ENCODE results near the gene DEPDC7. TPM values are rescaled to one million over a fixed set of nuclear protein-coding genes. Genes with fewer than 3 reads are reported as not detected.
A peak's percentile ranks its signal among the peaks of the same experiment; 100 is the strongest.

Gene DEPDC7
- total RNA-seq, 1 donor, result 14.5 TPM

DNA sequence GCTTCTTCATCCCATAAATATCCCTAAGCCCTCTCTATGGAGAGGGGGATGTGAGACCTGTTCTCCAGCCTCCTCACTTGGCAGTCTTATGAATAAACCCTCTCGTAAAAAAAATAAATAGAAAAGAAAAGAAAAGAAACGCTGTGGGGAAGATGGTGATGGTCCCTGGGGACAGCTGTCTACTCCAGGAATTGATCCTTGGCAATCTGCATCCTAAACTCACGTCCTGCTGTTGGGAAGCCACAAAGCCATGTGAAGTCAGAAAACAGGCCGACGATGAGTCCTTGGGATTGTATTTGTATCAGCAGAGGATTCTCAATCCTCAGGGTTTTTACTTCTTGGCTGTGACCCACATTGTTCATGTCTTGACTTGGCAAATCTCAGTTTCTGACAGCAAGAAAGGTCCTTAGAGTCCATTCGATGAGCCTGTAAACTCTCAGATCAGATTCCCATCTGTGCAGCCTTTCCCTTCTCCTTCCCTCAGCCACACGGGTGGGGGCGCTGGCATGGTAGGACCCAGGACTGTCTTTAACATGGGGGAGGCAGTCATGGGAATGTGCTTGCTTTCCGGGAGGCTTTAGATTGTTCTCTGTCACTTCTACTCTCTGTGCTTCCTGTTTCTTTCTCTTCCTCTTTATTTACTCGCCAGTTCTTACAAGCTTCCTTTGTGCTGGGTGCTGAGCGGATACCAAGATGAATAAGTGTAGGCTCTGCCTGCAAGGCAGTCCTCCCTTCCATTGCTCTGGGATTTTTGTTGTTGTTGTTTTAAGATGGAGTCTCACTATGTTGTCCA, 48.6 kb downstream of the DEPDC7 start:
- DNase-seq (ENCODE audit: insufficient read length, low spot score, missing footprints), result peak; percentile 69
- H3K36me3 ChIP-seq (ENCODE audit: insufficient read depth, low read length), result peaks cover 48% of the 10 kb centered on the region

DNA sequence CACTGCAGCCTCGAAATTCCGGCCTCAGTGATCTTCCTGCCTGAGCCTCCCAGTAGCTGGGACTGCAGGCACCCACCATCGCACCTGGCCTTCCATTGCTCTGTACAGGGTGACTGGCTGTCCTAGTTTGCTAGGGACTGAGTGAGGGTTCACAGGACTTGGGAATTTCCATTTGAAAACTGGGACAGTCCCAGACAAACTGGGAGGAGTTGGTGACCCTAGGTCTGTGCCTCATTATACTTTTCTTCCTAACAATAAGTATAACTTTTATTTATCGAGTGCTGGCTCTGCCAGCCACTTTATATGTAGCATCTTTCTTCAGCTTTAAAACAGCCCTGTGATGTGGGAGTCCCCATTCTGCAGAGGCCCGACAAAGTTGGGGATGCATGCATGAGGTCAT, 49.2 kb downstream of the DEPDC7 start:
- DNase-seq (ENCODE audit: insufficient read length, low spot score, missing footprints), result no peak
- H3K36me3 ChIP-seq (ENCODE audit: insufficient read depth, low read length), result peaks cover 47% of the 10 kb centered on the region
- TF ChIP-seq, protein P1, sequence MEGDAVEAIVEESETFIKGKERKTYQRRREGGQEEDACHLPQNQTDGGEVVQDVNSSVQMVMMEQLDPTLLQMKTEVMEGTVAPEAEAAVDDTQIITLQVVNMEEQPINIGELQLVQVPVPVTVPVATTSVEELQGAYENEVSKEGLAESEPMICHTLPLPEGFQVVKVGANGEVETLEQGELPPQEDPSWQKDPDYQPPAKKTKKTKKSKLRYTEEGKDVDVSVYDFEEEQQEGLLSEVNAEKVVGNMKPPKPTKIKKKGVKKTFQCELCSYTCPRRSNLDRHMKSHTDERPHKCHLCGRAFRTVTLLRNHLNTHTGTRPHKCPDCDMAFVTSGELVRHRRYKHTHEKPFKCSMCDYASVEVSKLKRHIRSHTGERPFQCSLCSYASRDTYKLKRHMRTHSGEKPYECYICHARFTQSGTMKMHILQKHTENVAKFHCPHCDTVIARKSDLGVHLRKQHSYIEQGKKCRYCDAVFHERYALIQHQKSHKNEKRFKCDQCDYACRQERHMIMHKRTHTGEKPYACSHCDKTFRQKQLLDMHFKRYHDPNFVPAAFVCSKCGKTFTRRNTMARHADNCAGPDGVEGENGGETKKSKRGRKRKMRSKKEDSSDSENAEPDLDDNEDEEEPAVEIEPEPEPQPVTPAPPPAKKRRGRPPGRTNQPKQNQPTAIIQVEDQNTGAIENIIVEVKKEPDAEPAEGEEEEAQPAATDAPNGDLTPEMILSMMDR (IDR thresholded peaks at IDR 0.05; ENCODE audit: extremely low read depth, low read depth, low read length), result no peak
- no peaks in the 10 kb centered on the region for H3K27me3 ChIP-seq (ENCODE audit: insufficient read depth, low read length)
- H3K4me1 ChIP-seq (ENCODE audit: insufficient read depth, low read length), result peaks cover 43% of the 10 kb centered on the region
- H3K4me2 ChIP-seq (ENCODE audit: insufficient read depth, low read length), result no peak overlapping the region
- H3K27ac ChIP-seq (ENCODE audit: low read depth, low read length), result no peak overlapping the region
- no peak overlapping the region for H3K4me3 ChIP-seq (ENCODE audit: insufficient read depth, low read length)
- H4K20me1 ChIP-seq (ENCODE audit: insufficient read depth, low read length), result no peaks in the 10 kb centered on the region
- no peaks in the 10 kb centered on the region for H3K9me3 ChIP-seq (ENCODE audit: low read depth, low read length)
- H3K79me2 ChIP-seq (ENCODE audit: insufficient read depth, low read length), result no peaks in the 10 kb centered on the region
- no peak overlapping the region for H2AFZ ChIP-seq (ENCODE audit: low read length)

More for the DNA sequence above, 48.6 kb downstream of the DEPDC7 start:
- H3K4me1 ChIP-seq (ENCODE audit: insufficient read depth, low read length), result peaks cover 43% of the 10 kb centered on the region
- H3K9me3 ChIP-seq (ENCODE audit: low read depth, low read length), result no peaks in the 10 kb centered on the region
- peak overlapping the region; percentile 49 for H3K4me2 ChIP-seq (ENCODE audit: insufficient read depth, low read length)
- H3K27me3 ChIP-seq (ENCODE audit: insufficient read depth, low read length), result no peaks in the 10 kb centered on the region
- peak overlapping the region; percentile 89 for H3K27ac ChIP-seq (ENCODE audit: low read depth, low read length)
- no peak overlapping the region for H3K4me3 ChIP-seq (ENCODE audit: insufficient read depth, low read length)
- TF ChIP-seq, protein P1 (IDR thresholded peaks at IDR 0.05; ENCODE audit: extremely low read depth, low read depth, low read length), result no peak
- H4K20me1 ChIP-seq (ENCODE audit: insufficient read depth, low read length), result no peaks in the 10 kb centered on the region
- no peaks in the 10 kb centered on the region for H3K79me2 ChIP-seq (ENCODE audit: insufficient read depth, low read length)
- peak overlapping the region; percentile 18 for H2AFZ ChIP-seq (ENCODE audit: low read length)

DNA sequence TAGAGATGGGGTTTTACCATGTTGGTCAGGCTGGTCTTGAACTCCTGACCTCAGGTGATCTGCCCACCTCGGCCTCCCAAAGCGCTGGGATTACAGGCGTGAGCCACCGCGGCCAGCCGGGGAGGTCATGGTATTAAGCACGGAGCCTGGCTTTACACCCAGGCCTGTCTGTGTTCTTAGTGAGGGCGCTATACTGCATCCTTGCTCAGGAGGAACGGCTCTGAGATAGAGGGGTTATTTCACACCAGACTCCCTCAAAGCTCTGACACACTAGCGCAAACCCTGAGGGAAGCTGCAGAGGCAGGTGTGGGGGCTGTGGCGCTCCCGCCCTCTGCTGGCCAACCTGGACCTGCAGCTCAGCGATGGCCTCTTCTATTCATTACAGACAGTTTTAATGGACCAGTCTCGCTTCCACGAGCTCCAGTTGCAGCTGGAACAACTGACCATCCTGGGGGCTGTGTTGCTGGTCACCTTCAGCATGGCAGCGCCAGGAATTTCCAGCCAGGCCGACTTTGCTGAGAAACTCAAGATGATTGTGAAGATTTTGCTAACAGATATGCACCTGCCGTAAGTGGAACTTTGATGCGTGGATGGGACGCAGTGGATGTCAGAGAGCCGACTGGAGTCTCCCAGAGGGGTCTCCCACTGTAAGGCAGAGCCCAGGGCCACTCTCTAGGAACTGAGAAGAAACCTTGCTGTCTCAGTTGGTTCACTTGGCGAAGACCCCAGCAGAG, 49.9 kb downstream of the DEPDC7 start:
- peak; percentile 62 for DNase-seq (ENCODE audit: insufficient read length, low spot score, missing footprints)
- Histone ChIP-seq H3K79me2 (ENCODE audit: insufficient read depth, low read length) (no peaks in the 10 kb centered on the region), H4K20me1 (ENCODE audit: insufficient read depth, low read length) (no peaks in the 10 kb centered on the region), H3K4me2 (ENCODE audit: insufficient read depth, low read length) (no peak overlapping the region), H2AFZ (ENCODE audit: low read length) (no peak overlapping the region), H3K9me3 (ENCODE audit: low read depth, low read length) (no peaks in the 10 kb centered on the region), H3K27ac (ENCODE audit: low read depth, low read length) (no peak overlapping the region), H3K36me3 (ENCODE audit: insufficient read depth, low read length) (peaks cover 42% of the 10 kb centered on the region), H3K4me1 (ENCODE audit: insufficient read depth, low read length) (peaks cover 40% of the 10 kb centered on the region), H3K27me3 (ENCODE audit: insufficient read depth, low read length) (no peaks in the 10 kb centered on the region), H3K4me3 (ENCODE audit: insufficient read depth, low read length) (no peak overlapping the region)
- TF ChIP-seq, protein P1 (IDR thresholded peaks at IDR 0.05; ENCODE audit: extremely low read depth, low read depth, low read length), result peak; percentile 88

DNA sequence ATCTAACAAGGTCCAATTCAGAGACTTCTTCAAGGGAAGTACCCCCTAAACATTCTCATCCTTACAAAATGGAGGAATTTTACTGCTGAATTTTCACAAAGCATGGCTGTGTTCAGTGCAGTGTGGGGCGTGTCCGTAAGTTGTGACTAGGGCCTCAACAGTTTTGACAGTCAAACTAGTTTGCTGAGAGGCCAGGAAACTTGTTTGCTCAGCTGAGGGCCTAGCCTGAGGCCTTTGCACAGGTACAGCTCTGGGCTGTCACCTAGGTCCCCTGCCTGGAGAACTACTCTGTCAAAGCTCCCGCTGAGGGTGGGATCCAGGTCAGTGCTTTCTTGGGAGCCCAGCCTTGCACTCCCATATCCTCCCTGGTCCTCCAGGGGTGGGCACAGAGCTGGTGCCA, 51.6 kb downstream of the DEPDC7 start:
- no peak overlapping the region for H3K4me3 ChIP-seq (ENCODE audit: insufficient read depth, low read length)
- peaks cover 43% of the 10 kb centered on the region for H3K36me3 ChIP-seq (ENCODE audit: insufficient read depth, low read length)
- H3K27me3 ChIP-seq (ENCODE audit: insufficient read depth, low read length), result no peaks in the 10 kb centered on the region
- H3K27ac ChIP-seq (ENCODE audit: low read depth, low read length), result no peak overlapping the region
- H3K9me3 ChIP-seq (ENCODE audit: low read depth, low read length), result no peaks in the 10 kb centered on the region
- no peaks in the 10 kb centered on the region for H3K79me2 ChIP-seq (ENCODE audit: insufficient read depth, low read length)
- no peak overlapping the region for H2AFZ ChIP-seq (ENCODE audit: low read length)
- TF ChIP-seq, protein P1 (IDR thresholded peaks at IDR 0.05; ENCODE audit: extremely low read depth, low read depth, low read length), result no peak
- H4K20me1 ChIP-seq (ENCODE audit: insufficient read depth, low read length), result no peaks in the 10 kb centered on the region
- peaks cover 24% of the 10 kb centered on the region for H3K4me1 ChIP-seq (ENCODE audit: insufficient read depth, low read length)
- no peak overlapping the region for H3K4me2 ChIP-seq (ENCODE audit: insufficient read depth, low read length)
- no peak for DNase-seq (ENCODE audit: insufficient read length, low spot score, missing footprints)
